Ascending aorta (tissue), 2 donors: ENCODE results near the gene TNK2. TPM values are rescaled to one million over a fixed set of nuclear protein-coding genes. Genes with fewer than 3 reads are reported as not detected.

ENCODE experiments used
- DNase-seq, 2 donors: peaks; one replicate each; pipeline ENCODE4 v3.0.0-alpha.2; 2019; ENCODE audit warnings: low spot score in 2 of 2
- H3K27ac ChIP-seq, 2 donors: fragments of 200-600 bp; sonication (generic); one replicate each; pipeline ENCODE4 v1.5.1; 2016 to 2017; ENCODE audit warnings: mild to moderate bottlenecking in 1 of 2
- H3K27me3 ChIP-seq: fragments of 200-600 bp; sonication (generic); one replicate; pipeline ENCODE4 v1.5.1; 2017
- H3K36me3 ChIP-seq, 2 donors: fragments of 200-600 bp; sonication (generic); one replicate each; pipeline ENCODE4 v1.5.1; 2016
- H3K4me1 ChIP-seq, 2 donors: fragments of 200-600 bp; sonication (generic); one replicate each; pipeline ENCODE4 v1.5.1; 2016 to 2017; ENCODE audit warnings: mild to moderate bottlenecking in 1 of 2
- H3K4me3 ChIP-seq, 2 donors: fragments of 200-600 bp; sonication (generic); one replicate each; pipeline ENCODE4 v1.5.1; 2016 to 2017; ENCODE audit warnings: mild to moderate bottlenecking in 1 of 2
- H3K9me3 ChIP-seq, 2 donors: fragments of 200-600 bp; sonication (generic); one replicate each; pipeline ENCODE4 v1.5.1; 2016
- intact Hi-C: fragments of 100-400 bp; cut with DNase I; formaldehyde crosslinking; loops from one replicate; pipeline ENCODE4 v1.15.1; 2023
- total RNA-seq: library from RNA; depleted of rRNA; stranded (reverse); fragments of >200 nt; gene quantifications from one replicate; pipeline ENCODE4 v1.1.0, GENCODE V29; 2016
- TF ChIP-seq, protein P1 (sequence below), 3 experiments: fragments of 200-600 bp in 2 of 3; fragments of 450-650 bp in 1 of 3; sonication (generic) in 2 of 3; IDR thresholded peaks; one replicate each; pipeline ENCODE4 v1.5.1; 2016 to 2019; ENCODE audit warnings: antibody characterized with exemption in 3 of 3, mild to moderate bottlenecking in 1 of 3, moderate library complexity in 1 of 3

TNK2 gene
- total RNA-seq, 1 donor from 2014 or later, result 164 TPM

GRCh38 chr3:195879416-195880036 is 28.8 kb downstream of the TNK2 start:
- no peak overlapping the region for H3K27ac ChIP-seq
- no peaks in the 10 kb centered on the region for H3K4me1 ChIP-seq
- DNase-seq, result no peak
- H3K36me3 ChIP-seq, result peaks cover 66 to 76% of the 10 kb centered on the region in 2 donors
- intact Hi-C loops, result no loop called here
- TF ChIP-seq, protein P1, sequence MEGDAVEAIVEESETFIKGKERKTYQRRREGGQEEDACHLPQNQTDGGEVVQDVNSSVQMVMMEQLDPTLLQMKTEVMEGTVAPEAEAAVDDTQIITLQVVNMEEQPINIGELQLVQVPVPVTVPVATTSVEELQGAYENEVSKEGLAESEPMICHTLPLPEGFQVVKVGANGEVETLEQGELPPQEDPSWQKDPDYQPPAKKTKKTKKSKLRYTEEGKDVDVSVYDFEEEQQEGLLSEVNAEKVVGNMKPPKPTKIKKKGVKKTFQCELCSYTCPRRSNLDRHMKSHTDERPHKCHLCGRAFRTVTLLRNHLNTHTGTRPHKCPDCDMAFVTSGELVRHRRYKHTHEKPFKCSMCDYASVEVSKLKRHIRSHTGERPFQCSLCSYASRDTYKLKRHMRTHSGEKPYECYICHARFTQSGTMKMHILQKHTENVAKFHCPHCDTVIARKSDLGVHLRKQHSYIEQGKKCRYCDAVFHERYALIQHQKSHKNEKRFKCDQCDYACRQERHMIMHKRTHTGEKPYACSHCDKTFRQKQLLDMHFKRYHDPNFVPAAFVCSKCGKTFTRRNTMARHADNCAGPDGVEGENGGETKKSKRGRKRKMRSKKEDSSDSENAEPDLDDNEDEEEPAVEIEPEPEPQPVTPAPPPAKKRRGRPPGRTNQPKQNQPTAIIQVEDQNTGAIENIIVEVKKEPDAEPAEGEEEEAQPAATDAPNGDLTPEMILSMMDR (IDR thresholded peaks at IDR 0.05), result no peak
- no peaks in the 10 kb centered on the region for H3K27me3 ChIP-seq
- no peak overlapping the region for H3K4me3 ChIP-seq
- no peaks in the 10 kb centered on the region for H3K9me3 ChIP-seq

GRCh38 chr3:195878424-195879274 is 29.7 kb downstream of the TNK2 start:
- Histone ChIP-seq H3K4me1 (no peaks in the 10 kb centered on the region), H3K4me3 (no peak overlapping the region), H3K27ac (no peak overlapping the region), H3K36me3 (peaks cover 61 to 74% of the 10 kb centered on the region in 2 donors), H3K9me3 (no peaks in the 10 kb centered on the region), H3K27me3 (no peaks in the 10 kb centered on the region)
- TF ChIP-seq, protein P1 (IDR thresholded peaks at IDR 0.05), result no peak
- intact Hi-C loops, result no loop called here
- no peak for DNase-seq

GRCh38 chr3:195877767-195878423 is 30.5 kb downstream of the TNK2 start:
- no peak for DNase-seq
- TF ChIP-seq, protein P1 (IDR thresholded peaks at IDR 0.05), result no peak

DNA sequence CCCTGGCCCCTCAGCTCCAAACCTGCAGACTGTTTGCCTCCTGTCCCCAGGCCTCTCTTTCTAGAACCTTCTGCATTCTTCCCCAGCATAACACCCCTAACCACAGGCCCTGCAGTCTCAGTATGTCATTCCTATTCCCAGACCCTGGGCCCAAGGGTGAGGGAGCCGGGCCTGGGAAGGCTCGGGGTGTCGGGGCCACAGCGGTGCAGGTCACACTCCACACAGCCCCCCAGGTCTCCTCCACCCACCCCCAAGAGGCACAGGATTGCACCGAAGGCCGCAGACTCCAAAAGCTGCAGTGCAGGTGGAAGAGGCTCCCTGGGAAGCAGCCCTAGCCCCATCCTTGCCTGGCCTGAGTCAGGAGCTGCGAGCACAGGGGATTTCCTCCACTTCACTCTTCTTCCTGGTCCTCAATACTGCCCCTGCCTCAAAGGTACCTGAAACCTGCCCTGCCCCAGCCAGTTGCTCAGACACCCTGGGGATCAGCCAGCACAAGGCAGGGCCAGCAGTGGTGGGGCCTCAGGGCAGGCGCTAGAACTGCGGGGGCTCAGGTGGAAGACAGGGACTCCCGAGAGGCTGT is 31.1 kb downstream of the TNK2 start:
- H3K27ac ChIP-seq, result no peak overlapping the region
- peaks cover 60 to 72% of the 10 kb centered on the region in 2 donors for H3K36me3 ChIP-seq
- TF ChIP-seq, protein P1 (IDR thresholded peaks at IDR 0.05), result no peak
- DNase-seq, result no peak
- no peaks in the 10 kb centered on the region for H3K4me1 ChIP-seq
- intact Hi-C loops, result no loop called here
- no peaks in the 10 kb centered on the region for H3K9me3 ChIP-seq
- H3K27me3 ChIP-seq, result no peaks in the 10 kb centered on the region
- no peak overlapping the region for H3K4me3 ChIP-seq

More at GRCh38 chr3:195877767-195878423, 30.5 kb downstream of the TNK2 start:
- H3K9me3 ChIP-seq, result no peaks in the 10 kb centered on the region
- H3K4me1 ChIP-seq, result no peaks in the 10 kb centered on the region
- H3K27ac ChIP-seq, result no peak overlapping the region
- H3K36me3 ChIP-seq, result peaks cover 58 to 72% of the 10 kb centered on the region in 2 donors
- intact Hi-C loops, result no loop called here
- H3K27me3 ChIP-seq, result no peaks in the 10 kb centered on the region
- H3K4me3 ChIP-seq, result no peak overlapping the region

DNA sequence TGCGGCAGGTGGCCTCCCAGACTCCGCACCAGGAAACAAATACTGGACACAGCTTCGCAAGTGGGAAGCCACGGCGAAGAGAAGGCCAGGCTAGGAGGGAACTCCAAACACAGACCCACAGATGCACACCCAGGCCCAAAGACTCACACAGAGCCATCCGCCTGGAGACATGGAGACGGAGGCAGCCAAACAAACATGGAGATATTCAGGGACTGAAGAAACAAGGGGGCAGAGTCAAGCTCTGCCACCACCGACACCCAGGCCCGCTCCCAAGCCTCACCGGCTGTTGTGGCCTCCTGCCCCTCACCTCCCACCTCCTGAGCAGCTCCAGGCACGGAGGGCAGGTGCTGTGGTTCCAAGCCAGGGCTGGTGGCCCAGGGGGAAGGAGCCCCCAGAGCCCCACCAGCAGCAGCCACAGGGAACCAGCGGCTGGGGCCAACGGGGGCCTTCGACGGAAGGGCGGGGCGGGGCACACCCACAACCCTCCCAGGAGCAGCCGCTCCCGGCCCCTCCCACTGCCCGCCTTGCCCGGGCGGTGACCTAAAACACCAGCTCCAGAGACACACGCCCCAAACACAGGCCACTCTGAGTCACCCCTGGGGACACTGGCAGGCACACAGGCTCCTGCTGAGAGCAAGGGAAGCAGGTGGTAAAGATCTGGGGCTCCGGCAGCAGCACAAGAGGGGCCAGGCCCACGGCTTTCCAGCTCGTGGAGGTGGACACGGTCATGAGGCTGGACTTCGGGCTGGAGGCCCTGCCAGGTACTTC is 31.9 kb downstream of the TNK2 start:
- no peak for DNase-seq
- H3K27ac ChIP-seq, result no peak overlapping the region
- no peak overlapping the region for H3K4me3 ChIP-seq
- TF ChIP-seq, protein P1 (IDR thresholded peaks at IDR 0.05), result no peak
- H3K27me3 ChIP-seq, result no peaks in the 10 kb centered on the region
- H3K9me3 ChIP-seq, result no peaks in the 10 kb centered on the region
- intact Hi-C loops, result no loop called here
- H3K4me1 ChIP-seq, result no peaks in the 10 kb centered on the region
- H3K36me3 ChIP-seq, result peaks cover 60 to 71% of the 10 kb centered on the region in 2 donors
